Smooth muscle cell (in vitro differentiated cells): ENCODE data around the gene CTNNB1. TPM values are rescaled to one million over a fixed set of nuclear protein-coding genes. Genes with fewer than 3 reads are reported as not detected.
A peak's percentile ranks its signal among the peaks of the same experiment; 100 is the strongest.

Source experiments
- DNase-seq: peaks from one replicate; lab custom pipeline; 2025; ENCODE audit not compliant: unreplicated experiment; lab: John Stamatoyannopoulos, UW
- H2AFZ ChIP-seq: fragments of 200-600 bp; sonication (generic); 2 replicates; pipeline ENCODE4 v1.6.0; 2016; ENCODE audit warnings: antibody characterized with exemption, low read depth, mild to moderate bottlenecking
- H3F3A ChIP-seq: fragments of 200-600 bp; sonication (generic); 2 replicates; pipeline ENCODE4 v1.6.0; 2017; ENCODE audit warnings: antibody characterized with exemption, low read depth
- H3K27ac ChIP-seq: fragments of 200-600 bp; sonication (generic); 2 replicates; pipeline ENCODE4 v1.5.1; 2016; ENCODE audit warnings: low read depth, mild to moderate bottlenecking
- H3K27me3 ChIP-seq: fragments of 200-600 bp; sonication (generic); 2 replicates; pipeline ENCODE4 v1.6.1; 2016; ENCODE audit warnings: low read depth, mild to moderate bottlenecking
- H3K36me3 ChIP-seq: fragments of 200-600 bp; sonication (generic); 2 replicates; pipeline ENCODE4 v1.5.1; 2016; ENCODE audit warnings: low read depth
- H3K4me1 ChIP-seq: fragments of 200-600 bp; sonication (generic); 2 replicates; pipeline ENCODE4 v1.5.1; 2016; ENCODE audit warnings: low read depth
- H3K4me2 ChIP-seq: fragments of 200-600 bp; sonication (generic); 2 replicates; pipeline ENCODE4 v1.6.0; 2016; ENCODE audit warnings: mild to moderate bottlenecking
- H3K4me3 ChIP-seq: fragments of 200-600 bp; sonication (generic); 2 replicates; pipeline ENCODE4 v1.5.1; 2016; ENCODE audit warnings: mild to moderate bottlenecking
- H3K79me2 ChIP-seq: fragments of 200-600 bp; sonication (generic); 2 replicates; pipeline ENCODE4 v1.6.0; 2016; ENCODE audit warnings: low read depth, mild to moderate bottlenecking
- H3K9ac ChIP-seq: fragments of 200-600 bp; sonication (generic); 2 replicates; pipeline ENCODE4 v1.6.0; 2016; ENCODE audit warnings: low read depth
- H3K9me3 ChIP-seq: fragments of 200-600 bp; sonication (generic); replicated peaks from 2 replicates; pipeline ENCODE4 v1.5.1; 2016; ENCODE audit warnings: low read depth
- H4K20me1 ChIP-seq: fragments of 200-600 bp; sonication (generic); 2 replicates; pipeline ENCODE4 v1.6.0; 2016; ENCODE audit warnings: low read depth
- WGBS: methylation state at CpG from one replicate; pipeline ENCODE4 v1.1.7; 2016; ENCODE audit warnings: low lambda C conversion rate; 5-methylcytosine and 5-hydroxymethylcytosine counted together
- polyA plus RNA-seq: library from polyadenylated mRNA; unstranded; fragments of >200 nt; fragmentation: Nextera tagmentation; extraction: Ambion mirVana; gene quantifications from 2 replicates; pipeline ENCODE4 v1.2.1, GENCODE V29; 2016
- total RNA-seq: library from RNA; depleted of rRNA; stranded (reverse); fragments of >200 nt; gene quantifications from 2 replicates; pipeline ENCODE4 v1.2.3, GENCODE V29; 2014
- TF ChIP-seq, protein P1 (sequence below): fragments of 200-600 bp; sonication (generic); IDR thresholded peaks from 2 replicates; pipeline ENCODE4 v1.5.1; 2017; ENCODE audit warnings: borderline replicate concordance, mild to moderate bottlenecking, antibody characterized with exemption; ENCODE audit not compliant: insufficient read depth, poor library complexity, severe bottlenecking

CTNNB1 gene
- total and polyA plus RNA-seq, 2 experiments from 2014 or later: 167 to 957 TPM

GRCh38 chr3:41220906-41221677 lies 21.8 kb downstream of the CTNNB1 start:
- Histone ChIP-seq H3K4me2 (no peak overlapping the region), H3K9ac (no peak overlapping the region), H3K27me3 (no peaks in the 10 kb centered on the region), H3K9me3 (no peaks in the 10 kb centered on the region), H3K27ac (peak overlapping the region; percentile 53), H3F3A (peaks cover 12% of the 10 kb centered on the region), H2AFZ (no peak overlapping the region), H4K20me1 (peaks cover 100% of the 10 kb centered on the region), H3K79me2 (peaks cover 100% of the 10 kb centered on the region), H3K4me3 (no peak overlapping the region), H3K36me3 (peaks cover 20% of the 10 kb centered on the region), H3K4me1 (peaks cover 12% of the 10 kb centered on the region)
- TF ChIP-seq, protein P1, sequence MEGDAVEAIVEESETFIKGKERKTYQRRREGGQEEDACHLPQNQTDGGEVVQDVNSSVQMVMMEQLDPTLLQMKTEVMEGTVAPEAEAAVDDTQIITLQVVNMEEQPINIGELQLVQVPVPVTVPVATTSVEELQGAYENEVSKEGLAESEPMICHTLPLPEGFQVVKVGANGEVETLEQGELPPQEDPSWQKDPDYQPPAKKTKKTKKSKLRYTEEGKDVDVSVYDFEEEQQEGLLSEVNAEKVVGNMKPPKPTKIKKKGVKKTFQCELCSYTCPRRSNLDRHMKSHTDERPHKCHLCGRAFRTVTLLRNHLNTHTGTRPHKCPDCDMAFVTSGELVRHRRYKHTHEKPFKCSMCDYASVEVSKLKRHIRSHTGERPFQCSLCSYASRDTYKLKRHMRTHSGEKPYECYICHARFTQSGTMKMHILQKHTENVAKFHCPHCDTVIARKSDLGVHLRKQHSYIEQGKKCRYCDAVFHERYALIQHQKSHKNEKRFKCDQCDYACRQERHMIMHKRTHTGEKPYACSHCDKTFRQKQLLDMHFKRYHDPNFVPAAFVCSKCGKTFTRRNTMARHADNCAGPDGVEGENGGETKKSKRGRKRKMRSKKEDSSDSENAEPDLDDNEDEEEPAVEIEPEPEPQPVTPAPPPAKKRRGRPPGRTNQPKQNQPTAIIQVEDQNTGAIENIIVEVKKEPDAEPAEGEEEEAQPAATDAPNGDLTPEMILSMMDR: no peak
- DNase-seq: no peak
- WGBS: 91% methylated on average over 7 of the region's 7 CpGs

DNA sequence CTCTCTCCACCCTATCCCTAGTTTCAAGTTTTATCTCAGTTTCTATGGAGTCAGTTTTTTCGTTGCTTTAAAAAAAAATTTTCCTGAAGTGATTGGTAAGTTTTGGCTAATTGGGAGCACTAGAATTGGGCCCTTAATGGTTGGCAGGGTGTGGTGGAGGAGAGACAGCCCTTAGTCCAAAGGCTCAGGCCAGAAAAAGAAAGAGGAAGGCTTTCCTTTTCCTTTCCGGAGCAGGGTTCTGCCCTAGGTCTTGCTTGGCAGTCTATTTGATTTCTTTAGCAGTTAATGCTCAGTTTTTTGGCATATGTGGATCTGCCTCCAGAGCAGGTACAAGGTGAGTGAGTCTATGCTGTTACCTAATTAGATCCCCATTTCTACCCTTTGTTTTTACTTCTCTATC lies 22.7 kb downstream of the CTNNB1 start:
- H3K4me1 ChIP-seq: peaks cover 3% of the 10 kb centered on the region
- peaks cover 100% of the 10 kb centered on the region for H3K79me2 ChIP-seq
- H3K36me3 ChIP-seq: peaks cover 27% of the 10 kb centered on the region
- H3K9ac ChIP-seq: no peak overlapping the region
- DNase-seq: no peak
- H3K4me2 ChIP-seq: no peak overlapping the region
- TF ChIP-seq, protein P1: no peak
- no peaks in the 10 kb centered on the region for H3K27me3 ChIP-seq
- H4K20me1 ChIP-seq: peaks cover 100% of the 10 kb centered on the region
- peak overlapping the region; percentile 53 for H3K27ac ChIP-seq
- H3K4me3 ChIP-seq: no peak overlapping the region
- WGBS: 87% methylated on average over 2 of the region's 2 CpGs
- H3K9me3 ChIP-seq: no peaks in the 10 kb centered on the region
- no peak overlapping the region for H2AFZ ChIP-seq
- peaks cover 20% of the 10 kb centered on the region for H3F3A ChIP-seq

- peaks cover 100% of the 10 kb centered on the region for H4K20me1 ChIP-seq
- no peak overlapping the region for H3K4me3 ChIP-seq
- H3K4me1 ChIP-seq: no peaks in the 10 kb centered on the region
- peak overlapping the region; percentile 53 for H3K27ac ChIP-seq
- peaks cover 20% of the 10 kb centered on the region for H3F3A ChIP-seq
- 93% methylated on average over 3 of the region's 3 CpGs for WGBS
- no peak for DNase-seq
- no peaks in the 10 kb centered on the region for H3K27me3 ChIP-seq
- no peak overlapping the region for H3K4me2 ChIP-seq
- H2AFZ ChIP-seq: no peak overlapping the region
- peaks cover 100% of the 10 kb centered on the region for H3K79me2 ChIP-seq
- H3K9ac ChIP-seq: no peak overlapping the region
- no peaks in the 10 kb centered on the region for H3K9me3 ChIP-seq
- H3K36me3 ChIP-seq: peaks cover 29% of the 10 kb centered on the region
- TF ChIP-seq, protein P1: no peak
These were observed 23.2 kb downstream of the CTNNB1 start for GRCh38 chr3:41222501-41222900.

- WGBS: 94% methylated on average over 2 of the region's 2 CpGs
- no peak overlapping the region for H2AFZ ChIP-seq
- no peak overlapping the region for H3K9ac ChIP-seq
- H3F3A ChIP-seq: peaks cover 20% of the 10 kb centered on the region
- no peak overlapping the region for H3K4me2 ChIP-seq
- peaks cover 100% of the 10 kb centered on the region for H3K79me2 ChIP-seq
- H3K4me3 ChIP-seq: no peak overlapping the region
- H3K4me1 ChIP-seq: no peaks in the 10 kb centered on the region
- H3K27ac ChIP-seq: peak overlapping the region; percentile 53
- TF ChIP-seq, protein P1: no peak
- no peak for DNase-seq
- no peaks in the 10 kb centered on the region for H3K27me3 ChIP-seq
- peaks cover 35% of the 10 kb centered on the region for H3K36me3 ChIP-seq
- H3K9me3 ChIP-seq: no peaks in the 10 kb centered on the region
- H4K20me1 ChIP-seq: peaks cover 100% of the 10 kb centered on the region
These were observed 23.8 kb downstream of the CTNNB1 start for GRCh38 chr3:41223078-41223477.
